Measurements from ENCODE around the gene MRPS18B.
A peak's percentile ranks its signal among the peaks of the same experiment; 100 is the strongest.

Gene MRPS18B

GRCh38 chr6:30612687-30613248, 4.9 kb upstream of the MRPS18B start:
- TF ChIP-seq CTCF (IDR thresholded peaks at IDR 0.05): no peak
- peaks cover 36% of the 10 kb centered on the region for H3K36me3 ChIP-seq
- no peaks in the 10 kb centered on the region for H3K27me3 ChIP-seq
- no peak overlapping the region for H3K4me3 ChIP-seq (ENCODE audit: low read depth in 1 of 2, low read length in 1 of 2)
- no peaks in the 10 kb centered on the region for H3K9me3 ChIP-seq
- peak overlapping the region; percentile 98 for H3K27ac ChIP-seq
- H3K4me1 ChIP-seq (ENCODE audit: control insufficient read depth in 1 of 2, insufficient read depth in 1 of 2, low read depth in 1 of 2, low read length in 1 of 2): peaks cover 32 to 35% of the 10 kb centered on the region in 2 experiments

GRCh38 chr6:30613251-30614043, 4.2 kb upstream of the MRPS18B start:
- TF ChIP-seq CTCF (IDR thresholded peaks at IDR 0.05): no peak
- Histone ChIP-seq H3K27me3 (no peaks in the 10 kb centered on the region), H3K4me3 (ENCODE audit: low read depth in 1 of 2, low read length in 1 of 2) (peak overlapping the region; percentile 82 to 92), H3K27ac (peak overlapping the region; percentile 98), H3K9me3 (no peaks in the 10 kb centered on the region), H3K36me3 (peaks cover 29% of the 10 kb centered on the region), H3K4me1 (ENCODE audit: control insufficient read depth in 1 of 2, insufficient read depth in 1 of 2, low read depth in 1 of 2, low read length in 1 of 2) (peaks cover 38 to 42% of the 10 kb centered on the region in 2 experiments)

GRCh38 chr6:30614044-30614842, 3.4 kb upstream of the MRPS18B start:
- Histone ChIP-seq H3K9me3 (no peaks in the 10 kb centered on the region), H3K4me3 (ENCODE audit: low read depth in 1 of 2, low read length in 1 of 2) (peak overlapping the region; percentile 82 to 92), H3K27me3 (no peaks in the 10 kb centered on the region), H3K4me1 (ENCODE audit: control insufficient read depth in 1 of 2, insufficient read depth in 1 of 2, low read depth in 1 of 2, low read length in 1 of 2) (peaks cover 42 to 44% of the 10 kb centered on the region in 2 experiments), H3K36me3 (peaks cover 21% of the 10 kb centered on the region), H3K27ac (peak overlapping the region; percentile 98)
- no peak for TF ChIP-seq CTCF (IDR thresholded peaks at IDR 0.05)

- H3K9me3 ChIP-seq: no peaks in the 10 kb centered on the region
- peak overlapping the region; percentile 82 to 92 for H3K4me3 ChIP-seq (ENCODE audit: low read depth in 1 of 2, low read length in 1 of 2)
- peak; percentile 27 for TF ChIP-seq CTCF (IDR thresholded peaks at IDR 0.05)
- H3K36me3 ChIP-seq: peaks cover 15% of the 10 kb centered on the region
- H3K4me1 ChIP-seq (ENCODE audit: control insufficient read depth in 1 of 2, insufficient read depth in 1 of 2, low read depth in 1 of 2, low read length in 1 of 2): peaks cover 42 to 44% of the 10 kb centered on the region in 2 experiments
- H3K27me3 ChIP-seq: no peaks in the 10 kb centered on the region
- H3K27ac ChIP-seq: peak overlapping the region; percentile 98
Observed at GRCh38 chr6:30614843-30615218, 2.8 kb upstream of the MRPS18B start.

- Histone ChIP-seq H3K27me3 (no peaks in the 10 kb centered on the region), H3K4me1 (ENCODE audit: control insufficient read depth in 1 of 2, insufficient read depth in 1 of 2, low read depth in 1 of 2, low read length in 1 of 2) (peaks cover 42 to 44% of the 10 kb centered on the region in 2 experiments), H3K4me3 (ENCODE audit: low read depth in 1 of 2, low read length in 1 of 2) (peak overlapping the region; percentile 82 to 92), H3K36me3 (peaks cover 15% of the 10 kb centered on the region), H3K9me3 (no peaks in the 10 kb centered on the region), H3K27ac (peak overlapping the region; percentile 98)
- TF ChIP-seq CTCF (IDR thresholded peaks at IDR 0.05): no peak
Observed at GRCh38 chr6:30615219-30615957, 2.3 kb upstream of the MRPS18B start.
